ENCODE data around the gene TULP3.

TULP3 gene

GRCh38 chr12:2986876-2987275 lies 96.2 kb downstream of the TULP3 start:
- Histone ChIP-seq H3K4me3 (ENCODE audit: low read length) (no peak overlapping the region), H3K4me1 (ENCODE audit: control insufficient read depth, insufficient read depth, low read length) (no peaks in the 10 kb centered on the region), H3K27ac (ENCODE audit: low read depth, low read length) (no peak overlapping the region), H3K9ac (ENCODE audit: low read length) (no peak overlapping the region), H3K27me3 (ENCODE audit: control insufficient read depth, insufficient read depth, low read length) (no peaks in the 10 kb centered on the region), H3K36me3 (ENCODE audit: control insufficient read depth, insufficient read depth, low read length) (no peaks in the 10 kb centered on the region)

DNA sequence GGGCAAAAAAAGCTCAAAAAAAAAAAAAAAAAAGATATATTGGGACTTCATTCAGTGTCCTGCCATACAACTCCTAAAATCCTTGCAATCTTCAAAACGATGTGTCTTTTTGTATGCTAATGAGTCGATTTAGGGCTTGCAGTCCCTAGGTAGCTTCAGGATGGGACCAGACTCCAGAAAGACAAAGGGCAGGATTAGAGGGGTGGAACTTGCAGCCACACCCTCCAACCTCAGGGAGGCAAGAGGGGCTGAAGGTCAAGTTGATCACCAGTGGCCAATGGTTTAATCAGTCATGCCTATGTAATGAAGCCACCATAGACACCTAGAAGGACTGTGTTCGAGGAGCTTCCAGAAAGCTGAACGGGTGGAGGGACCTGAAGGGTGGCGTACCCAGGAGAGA lies 97.8 kb downstream of the TULP3 start:
- no peak overlapping the region for H3K9ac ChIP-seq (ENCODE audit: low read length)
- no peaks in the 10 kb centered on the region for H3K36me3 ChIP-seq (ENCODE audit: control insufficient read depth, insufficient read depth, low read length)
- H3K27ac ChIP-seq (ENCODE audit: low read depth, low read length), result no peak overlapping the region

More for the DNA sequence above, 97.8 kb downstream of the TULP3 start:
- Histone ChIP-seq H3K4me3 (ENCODE audit: low read length) (no peak overlapping the region), H3K4me1 (ENCODE audit: control insufficient read depth, insufficient read depth, low read length) (no peaks in the 10 kb centered on the region), H3K27me3 (ENCODE audit: control insufficient read depth, insufficient read depth, low read length) (no peaks in the 10 kb centered on the region)
